Heart left ventricle (tissue), 13 donors: ENCODE data around the gene SLC17A8.

Source experiments
- POLR2A ChIP-seq, 2 donors: fragments of 450-650 bp; IDR thresholded peaks; one replicate each; pipeline ENCODE4 v1.6.1; 2017; ENCODE audit warnings: antibody characterized with exemption in 2 of 2, mild to moderate bottlenecking in 2 of 2, moderate library complexity in 2 of 2
- TF ChIP-seq, protein P1 (sequence below), 12 donors: fragments of 200-600 bp; sonication (generic) in 4 of 12; IDR thresholded peaks; one replicate each; pipeline versions ENCODE4 v1.5.0 to v1.8.0; 2018 to 2022; ENCODE audit warnings: antibody characterized with exemption in 12 of 12, mild to moderate bottlenecking in 5 of 12
- donor health status: ischemic (EF 13 %, LVEDD 7.1; RV severe dilation, severe dysfunction).
- donor health status: DM: no; HTN: yes; CAD: no.
- donor health status: DM: no; HTN: no; CAD: no.
- donor health status: ischemic (EF 25% LVEDD 6.9; RV normal size, moderate dysfunction).
- donor health status: ischemic (EF 25% LVEDD 5.7; RV mildly dilated, moderate dysfunction).
- donor health status: ischemic (EF 35%, LVEDD 5.7; RV mildly dilated, moderate dysfunction).
- donor health status: nonischemic (EF 11% LVEDD 7.7; RV severe dilation, severe dysfunction).
- donor health status: DM: yes; HTN: yes; CAD: no.
- donor health status: PGD.
- donor health status: ischemic (EF 29% LVEDD 5.4; RV normal size, mild dysfunction).
- donor health status: nonischemic (EF 23%, LVEDD 6.1; RV moderate dilation, normal function).

DNA sequence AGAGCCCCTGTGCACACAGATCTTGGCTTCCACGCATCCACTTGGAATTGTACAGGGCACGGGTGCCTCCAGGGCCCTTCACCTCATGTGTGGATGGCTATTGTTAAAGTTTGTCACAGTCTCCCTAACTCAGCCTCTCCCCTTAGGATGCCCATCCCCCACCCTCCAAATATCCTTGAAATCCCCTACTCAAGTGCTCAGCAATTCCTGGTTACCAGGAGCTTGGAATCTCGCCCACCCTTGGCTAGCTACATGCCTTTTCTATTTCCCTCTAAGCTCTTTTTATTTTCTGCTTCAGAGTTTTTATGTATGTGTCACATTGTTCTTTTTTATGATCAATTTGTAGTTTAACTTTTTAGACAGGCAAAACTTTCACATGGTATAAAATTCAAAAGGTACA, 103.8 kb downstream of the SLC17A8 start:
- TF ChIP-seq, protein P1, sequence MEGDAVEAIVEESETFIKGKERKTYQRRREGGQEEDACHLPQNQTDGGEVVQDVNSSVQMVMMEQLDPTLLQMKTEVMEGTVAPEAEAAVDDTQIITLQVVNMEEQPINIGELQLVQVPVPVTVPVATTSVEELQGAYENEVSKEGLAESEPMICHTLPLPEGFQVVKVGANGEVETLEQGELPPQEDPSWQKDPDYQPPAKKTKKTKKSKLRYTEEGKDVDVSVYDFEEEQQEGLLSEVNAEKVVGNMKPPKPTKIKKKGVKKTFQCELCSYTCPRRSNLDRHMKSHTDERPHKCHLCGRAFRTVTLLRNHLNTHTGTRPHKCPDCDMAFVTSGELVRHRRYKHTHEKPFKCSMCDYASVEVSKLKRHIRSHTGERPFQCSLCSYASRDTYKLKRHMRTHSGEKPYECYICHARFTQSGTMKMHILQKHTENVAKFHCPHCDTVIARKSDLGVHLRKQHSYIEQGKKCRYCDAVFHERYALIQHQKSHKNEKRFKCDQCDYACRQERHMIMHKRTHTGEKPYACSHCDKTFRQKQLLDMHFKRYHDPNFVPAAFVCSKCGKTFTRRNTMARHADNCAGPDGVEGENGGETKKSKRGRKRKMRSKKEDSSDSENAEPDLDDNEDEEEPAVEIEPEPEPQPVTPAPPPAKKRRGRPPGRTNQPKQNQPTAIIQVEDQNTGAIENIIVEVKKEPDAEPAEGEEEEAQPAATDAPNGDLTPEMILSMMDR (IDR thresholded peaks at IDR 0.05): no peak
- no peak for TF ChIP-seq POLR2A (IDR thresholded peaks at IDR 0.05)
